Body of pancreas (tissue), 4 donors: ENCODE results near the gene RASL10A.

ENCODE experiments used
- CTCF ChIP-seq, 7 experiments: fragments of 450-650 bp in 4 of 7; fragments of 200-600 bp in 3 of 7; sonication (generic) in 3 of 7; IDR thresholded peaks; one replicate each; pipeline ENCODE4 v1.5.1; 2016 to 2019; ENCODE audit warnings: antibody characterized with exemption in 7 of 7
- POLR2A ChIP-seq, 3 donors: fragments of 450-650 bp; IDR thresholded peaks; one replicate each; pipeline ENCODE4 v1.6.1; 2016; ENCODE audit warnings: antibody characterized with exemption in 3 of 3, mild to moderate bottlenecking in 2 of 3

- TF ChIP-seq CTCF (IDR thresholded peaks at IDR 0.05), result no peak
- TF ChIP-seq POLR2A (IDR thresholded peaks at IDR 0.05), result no peak
Observed at GRCh38 chr22:29344137-29344536, 28.6 kb upstream of the RASL10A start.
